Ascending aorta (tissue), 2 donors: ENCODE measurements around the gene BET1L. TPM values are rescaled to one million over a fixed set of nuclear protein-coding genes. Genes with fewer than 3 reads are reported as not detected.
"Not testable (repeated sequence)": the region's sequence is repeated elsewhere in the genome, so short reads cannot be mapped to it uniquely, and the experiment has no call there.

Experiments
- DNase-seq, 2 donors: peaks; one replicate each; pipeline ENCODE4 v3.0.0-alpha.2; 2019; ENCODE audit warnings: low spot score in 2 of 2
- H3K27ac ChIP-seq, 2 donors: fragments of 200-600 bp; sonication (generic); one replicate each; pipeline ENCODE4 v1.5.1; 2016 to 2017; ENCODE audit warnings: mild to moderate bottlenecking in 1 of 2
- H3K27me3 ChIP-seq: fragments of 200-600 bp; sonication (generic); one replicate; pipeline ENCODE4 v1.5.1; 2017
- H3K36me3 ChIP-seq, 2 donors: fragments of 200-600 bp; sonication (generic); one replicate each; pipeline ENCODE4 v1.5.1; 2016
- H3K4me1 ChIP-seq, 2 donors: fragments of 200-600 bp; sonication (generic); one replicate each; pipeline ENCODE4 v1.5.1; 2016 to 2017; ENCODE audit warnings: mild to moderate bottlenecking in 1 of 2
- H3K4me3 ChIP-seq, 2 donors: fragments of 200-600 bp; sonication (generic); one replicate each; pipeline ENCODE4 v1.5.1; 2016 to 2017; ENCODE audit warnings: mild to moderate bottlenecking in 1 of 2
- H3K9me3 ChIP-seq, 2 donors: fragments of 200-600 bp; sonication (generic); one replicate each; pipeline ENCODE4 v1.5.1; 2016
- CTCF ChIP-seq, 3 experiments: fragments of 200-600 bp in 2 of 3; fragments of 450-650 bp in 1 of 3; sonication (generic) in 2 of 3; IDR thresholded peaks; one replicate each; pipeline ENCODE4 v1.5.1; 2016 to 2019; ENCODE audit warnings: antibody characterized with exemption in 3 of 3, mild to moderate bottlenecking in 1 of 3, moderate library complexity in 1 of 3
- intact Hi-C: fragments of 100-400 bp; cut with DNase I; formaldehyde crosslinking; loops from one replicate; pipeline ENCODE4 v1.15.1; 2023
- total RNA-seq: library from RNA; depleted of rRNA; stranded (reverse); fragments of >200 nt; gene quantifications from one replicate; pipeline ENCODE4 v1.1.0, GENCODE V29; 2016

The BET1L gene
- total RNA-seq, 1 donor from 2014 or later = 42.3 TPM

- Histone ChIP-seq H3K36me3 (peaks cover 73 to 78% of the 10 kb centered on the region in 2 donors), H3K4me1 (no peaks in the 10 kb centered on the region), H3K27ac (no peak overlapping the region), H3K9me3 (no peaks in the 10 kb centered on the region), H3K4me3 (no peak overlapping the region), H3K27me3 (no peaks in the 10 kb centered on the region)
- DNase-seq = no peak
- intact Hi-C loops = no loop called here
- no peak for TF ChIP-seq CTCF (IDR thresholded peaks at IDR 0.05)
Measured at GRCh38 chr11:244376-244775, 37.2 kb upstream of the BET1L start.

GRCh38 chr11:241634-242033, 34.4 kb upstream of the BET1L start:
- TF ChIP-seq CTCF (IDR thresholded peaks at IDR 0.05) = no peak
- intact Hi-C loops = no loop called here
- Histone ChIP-seq H3K27ac (no peak overlapping the region), H3K36me3 (peaks cover 46 to 51% of the 10 kb centered on the region in 2 donors), H3K9me3 (no peaks in the 10 kb centered on the region), H3K4me3 (no peak overlapping the region), H3K4me1 (peaks cover 3 to 8% of the 10 kb centered on the region in 2 donors), H3K27me3 (no peaks in the 10 kb centered on the region)
- DNase-seq = no peak

- H3K9me3 ChIP-seq = no peaks in the 10 kb centered on the region
- TF ChIP-seq CTCF (IDR thresholded peaks at IDR 0.05) = no peak
- no peaks in the 10 kb centered on the region for H3K27me3 ChIP-seq
- peaks cover 3 to 9% of the 10 kb centered on the region in 2 donors for H3K4me1 ChIP-seq
- H3K27ac ChIP-seq = no peak overlapping the region
- intact Hi-C loops = no loop called here
- peaks cover 38 to 39% of the 10 kb centered on the region in 2 donors for H3K36me3 ChIP-seq
- no peak overlapping the region for H3K4me3 ChIP-seq
- no peak for DNase-seq
Measured at GRCh38 chr11:240315-240714, 33.1 kb upstream of the BET1L start.

GRCh38 chr11:238346-238745, 31.1 kb upstream of the BET1L start:
- Histone ChIP-seq H3K36me3 (peaks cover 19 to 21% of the 10 kb centered on the region in 2 donors), H3K4me3 (peak overlapping the region in 1 of 2 donors; percentile 99), H3K4me1 (peaks cover 8 to 15% of the 10 kb centered on the region in 2 donors)
- not testable (repeated sequence) for DNase-seq, H3K9me3 ChIP-seq, H3K27ac ChIP-seq, H3K27me3 ChIP-seq
- intact Hi-C loops = loop anchor here (5.0 kb wide), 2 partner anchors 69 to 339 kb away; partner anchors contain the start of genes IFITM2 and PHRF1

GRCh38 chr11:236774-237767, 29.9 kb upstream of the BET1L start, which contains the start of gene PSMD13:
TSS of gene PSMD13 (plus strand) at chr11:236976. CDS start at chr11:237050, 74 bp downstream.
- Histone ChIP-seq H3K9me3 (no peaks in the 10 kb centered on the region), H3K4me1 (peaks cover 8 to 15% of the 10 kb centered on the region in 2 donors), H3K4me3 (peak within 1 kb of the TSS; percentile 96 to 99), H3K27me3 (no peaks in the 10 kb centered on the region), H3K27ac (peak within 1 kb of the TSS; percentile 98), H3K36me3 (peaks cover 13 to 17% of the 10 kb centered on the region in 2 donors)
- TF ChIP-seq CTCF (IDR thresholded peaks at IDR 0.05) = no peak
- peak; percentile 32 to 92 for DNase-seq
- intact Hi-C loops = loop anchor here (1.0 to 5.0 kb wide), 7 partner anchors 30 to 340 kb away; partner anchors contain the start of genes BET1L, IFITM2, PGGHG and PHRF1
